HFF-Myc (cell line): ENCODE results near the gene FKRP.
A peak's percentile ranks its signal among the peaks of the same experiment; 100 is the strongest.

Experiments
- DNase-seq: peaks from one replicate; pipeline ENCODE4 v3.0.0-alpha.2; 2011; ENCODE audit warnings: low read depth; ENCODE audit errors: extremely low read depth
- H3K4me3 ChIP-seq: replicated peaks from 2 replicates; pipeline ENCODE4 v1.5.1; 2011; ENCODE audit warnings: low read depth, mild to moderate bottlenecking, control low read depth, low read length
- TF ChIP-seq, protein P1 (sequence below): IDR thresholded peaks from 2 replicates; pipeline ENCODE4 v1.5.1; 2012; ENCODE audit warnings: mild to moderate bottlenecking, low read depth, low read length, control low read depth; ENCODE audit errors: missing control alignments

FKRP gene

GRCh38 chr19:46748325-46749109 lies 2.7 kb downstream of the FKRP start:
- H3K4me3 ChIP-seq: no peak overlapping the region
- TF ChIP-seq, protein P1, sequence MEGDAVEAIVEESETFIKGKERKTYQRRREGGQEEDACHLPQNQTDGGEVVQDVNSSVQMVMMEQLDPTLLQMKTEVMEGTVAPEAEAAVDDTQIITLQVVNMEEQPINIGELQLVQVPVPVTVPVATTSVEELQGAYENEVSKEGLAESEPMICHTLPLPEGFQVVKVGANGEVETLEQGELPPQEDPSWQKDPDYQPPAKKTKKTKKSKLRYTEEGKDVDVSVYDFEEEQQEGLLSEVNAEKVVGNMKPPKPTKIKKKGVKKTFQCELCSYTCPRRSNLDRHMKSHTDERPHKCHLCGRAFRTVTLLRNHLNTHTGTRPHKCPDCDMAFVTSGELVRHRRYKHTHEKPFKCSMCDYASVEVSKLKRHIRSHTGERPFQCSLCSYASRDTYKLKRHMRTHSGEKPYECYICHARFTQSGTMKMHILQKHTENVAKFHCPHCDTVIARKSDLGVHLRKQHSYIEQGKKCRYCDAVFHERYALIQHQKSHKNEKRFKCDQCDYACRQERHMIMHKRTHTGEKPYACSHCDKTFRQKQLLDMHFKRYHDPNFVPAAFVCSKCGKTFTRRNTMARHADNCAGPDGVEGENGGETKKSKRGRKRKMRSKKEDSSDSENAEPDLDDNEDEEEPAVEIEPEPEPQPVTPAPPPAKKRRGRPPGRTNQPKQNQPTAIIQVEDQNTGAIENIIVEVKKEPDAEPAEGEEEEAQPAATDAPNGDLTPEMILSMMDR: peak; percentile 86
- no peak for DNase-seq

DNA sequence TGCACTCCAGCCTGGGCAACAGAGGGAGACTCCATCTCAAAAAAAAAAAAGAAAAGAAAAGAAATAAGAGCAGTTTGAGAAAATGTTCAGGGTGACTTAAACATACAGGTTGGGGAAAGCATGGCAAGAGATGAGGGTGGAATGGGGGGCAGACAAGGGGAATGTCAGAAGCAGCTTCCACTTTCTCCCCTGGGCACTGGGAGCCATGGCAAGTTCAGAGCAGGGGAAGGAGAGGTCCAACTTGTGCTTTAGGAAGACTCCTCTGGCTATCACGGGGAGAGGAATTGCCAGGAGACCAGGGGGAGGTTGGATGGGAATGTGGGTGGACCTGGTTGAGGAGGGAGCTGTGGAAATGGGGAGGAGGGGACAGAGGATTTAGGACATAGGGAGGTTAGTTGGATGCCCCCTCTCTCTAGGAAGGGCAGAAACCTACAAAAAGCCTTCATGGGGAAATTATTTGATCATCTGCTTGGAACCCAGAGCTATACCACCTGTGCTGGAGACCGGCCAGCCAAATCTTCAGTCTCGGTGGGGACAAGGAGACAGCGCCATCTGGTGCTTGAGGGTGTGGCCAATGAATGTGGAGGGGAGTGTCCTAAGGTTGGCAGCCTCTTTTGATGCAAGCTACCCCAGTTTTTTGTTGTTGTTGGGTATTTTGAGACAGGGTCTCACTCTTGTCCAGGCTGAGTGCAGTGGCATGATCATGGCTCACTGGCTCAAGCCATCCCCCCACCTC lies 7.7 kb downstream of the FKRP start:
- TF ChIP-seq, protein P1: peak; percentile 45
- DNase-seq: no peak
- H3K4me3 ChIP-seq: no peak overlapping the region

DNA sequence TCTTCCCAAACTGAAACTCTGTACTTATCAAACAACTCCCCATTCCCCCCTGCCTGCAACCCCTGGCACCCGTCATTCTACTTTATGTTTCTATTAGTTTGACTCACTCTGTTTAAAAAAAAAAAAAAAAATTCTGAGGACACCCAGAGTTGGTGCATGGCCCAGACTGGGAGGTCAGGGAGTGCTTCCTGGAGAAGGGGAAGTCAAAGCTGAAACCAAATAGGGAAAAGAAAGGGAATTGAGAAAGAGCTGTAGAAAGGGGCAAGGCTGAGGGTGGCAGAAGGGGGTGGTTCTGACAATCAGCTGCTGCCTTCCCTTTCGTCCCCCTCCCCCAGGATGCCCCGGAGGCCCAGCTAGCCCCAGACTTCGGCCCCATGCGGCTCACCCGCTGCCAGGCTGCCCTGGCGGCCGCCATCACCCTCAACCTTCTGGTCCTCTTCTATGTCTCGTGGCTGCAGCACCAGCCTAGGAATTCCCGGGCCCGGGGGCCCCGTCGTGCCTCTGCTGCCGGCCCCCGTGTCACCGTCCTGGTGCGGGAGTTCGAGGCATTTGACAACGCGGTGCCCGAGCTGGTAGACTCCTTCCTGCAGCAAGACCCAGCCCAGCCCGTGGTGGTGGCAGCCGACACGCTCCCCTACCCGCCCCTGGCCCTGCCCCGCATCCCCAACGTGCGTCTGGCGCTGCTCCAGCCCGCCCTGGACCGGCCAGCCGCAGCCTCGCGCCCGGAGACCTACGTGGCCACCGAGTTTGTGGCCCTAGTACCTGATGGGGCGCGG lies 9.4 kb downstream of the FKRP start:
- no peak overlapping the region for H3K4me3 ChIP-seq
- TF ChIP-seq, protein P1: no peak
- DNase-seq: no peak

DNA sequence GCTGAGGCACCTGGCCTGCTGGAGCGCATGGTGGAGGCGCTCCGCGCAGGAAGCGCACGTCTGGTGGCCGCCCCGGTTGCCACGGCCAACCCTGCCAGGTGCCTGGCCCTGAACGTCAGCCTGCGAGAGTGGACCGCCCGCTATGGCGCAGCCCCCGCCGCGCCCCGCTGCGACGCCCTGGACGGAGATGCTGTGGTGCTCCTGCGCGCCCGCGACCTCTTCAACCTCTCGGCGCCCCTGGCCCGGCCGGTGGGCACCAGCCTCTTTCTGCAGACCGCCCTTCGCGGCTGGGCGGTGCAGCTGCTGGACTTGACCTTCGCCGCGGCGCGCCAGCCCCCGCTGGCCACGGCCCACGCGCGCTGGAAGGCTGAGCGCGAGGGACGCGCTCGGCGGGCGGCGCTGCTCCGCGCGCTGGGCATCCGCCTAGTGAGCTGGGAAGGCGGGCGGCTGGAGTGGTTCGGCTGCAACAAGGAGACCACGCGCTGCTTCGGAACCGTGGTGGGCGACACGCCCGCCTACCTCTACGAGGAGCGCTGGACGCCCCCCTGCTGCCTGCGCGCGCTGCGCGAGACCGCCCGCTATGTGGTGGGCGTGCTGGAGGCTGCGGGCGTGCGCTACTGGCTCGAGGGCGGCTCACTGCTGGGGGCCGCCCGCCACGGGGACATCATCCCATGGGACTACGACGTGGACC lies 10.1 kb downstream of the FKRP start:
- no peak for DNase-seq
- H3K4me3 ChIP-seq: no peak overlapping the region
- TF ChIP-seq, protein P1: no peak

DNA sequence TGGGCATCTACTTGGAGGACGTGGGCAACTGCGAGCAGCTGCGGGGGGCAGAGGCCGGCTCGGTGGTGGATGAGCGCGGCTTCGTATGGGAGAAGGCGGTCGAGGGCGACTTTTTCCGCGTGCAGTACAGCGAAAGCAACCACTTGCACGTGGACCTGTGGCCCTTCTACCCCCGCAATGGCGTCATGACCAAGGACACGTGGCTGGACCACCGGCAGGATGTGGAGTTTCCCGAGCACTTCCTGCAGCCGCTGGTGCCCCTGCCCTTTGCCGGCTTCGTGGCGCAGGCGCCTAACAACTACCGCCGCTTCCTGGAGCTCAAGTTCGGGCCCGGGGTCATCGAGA lies 10.7 kb downstream of the FKRP start:
- H3K4me3 ChIP-seq: no peak overlapping the region
- no peak for DNase-seq
- TF ChIP-seq, protein P1: no peak

DNA sequence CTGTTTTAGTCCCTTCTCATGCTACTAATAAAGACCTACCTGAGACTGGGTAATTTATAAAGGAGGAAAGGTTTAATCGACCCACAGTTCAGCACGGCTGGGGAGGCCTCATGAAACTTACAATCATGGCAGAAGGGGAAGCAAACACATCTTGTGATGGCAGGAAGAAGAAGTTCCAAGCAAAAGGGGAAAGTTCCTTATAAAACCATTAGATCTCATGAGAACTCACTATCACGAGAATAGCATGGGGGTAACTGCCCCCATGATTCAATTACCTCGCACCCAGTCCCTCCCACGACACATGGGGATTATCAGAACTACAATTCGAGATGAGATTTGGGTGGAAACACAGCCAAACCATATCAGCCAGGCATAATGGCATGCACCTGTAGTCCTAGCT lies 13.3 kb downstream of the FKRP start:
- TF ChIP-seq, protein P1: no peak
- H3K4me3 ChIP-seq: no peak overlapping the region
- no peak for DNase-seq
